Uterus (tissue), 4 donors: ENCODE measurements around the gene CALN1. TPM values are rescaled to one million over a fixed set of nuclear protein-coding genes. Genes with fewer than 3 reads are reported as not detected.
"Not testable (repeated sequence)": the region's sequence is repeated elsewhere in the genome, so short reads cannot be mapped to it uniquely, and the experiment has no call there.

Experiments used
- DNase-seq, 2 donors: peaks; one replicate each; pipeline ENCODE4 v3.0.0-alpha.2; 2019 to 2020
- H3K27ac ChIP-seq, 2 donors: fragments of 200-600 bp; sonication (generic); 1 replicate in 1 of 2; 2 replicates in 1 of 2; pipeline ENCODE4 v1.5.1; 2016 to 2018
- H3K27me3 ChIP-seq, 2 donors: fragments of 200-600 bp; sonication (generic); one replicate each; pipeline ENCODE4 v1.5.1; 2018 to 2019; ENCODE audit warnings: control low read depth in 1 of 2
- H3K36me3 ChIP-seq, 2 donors: fragments of 200-600 bp; sonication (generic); one replicate each; pipeline ENCODE4 v1.5.1; 2019; ENCODE audit warnings: control low read depth in 1 of 2
- H3K4me1 ChIP-seq, 2 donors: fragments of 200-600 bp; sonication (generic); one replicate each; pipeline ENCODE4 v1.5.1; 2018 to 2019; ENCODE audit warnings: control low read depth in 1 of 2
- H3K4me3 ChIP-seq, 2 donors: fragments of 200-600 bp; sonication (generic); 1 replicate in 1 of 2; 2 replicates in 1 of 2; pipeline ENCODE4 v1.5.1; 2018 to 2019; ENCODE audit warnings: mild to moderate bottlenecking in 1 of 2
- H3K9me3 ChIP-seq, 2 donors: fragments of 200-600 bp; sonication (generic); one replicate each; pipeline ENCODE4 v1.5.1; 2019; ENCODE audit warnings: control low read depth in 1 of 2
- CTCF ChIP-seq, 4 experiments: fragments of 200-600 bp in 2 of 4; fragments of 450-650 bp in 2 of 4; sonication (generic) in 2 of 4; IDR thresholded peaks; one replicate each; pipeline ENCODE4 v1.5.1; 2016 to 2019; ENCODE audit warnings: antibody characterized with exemption in 4 of 4, mild to moderate bottlenecking in 2 of 4, moderate library complexity in 1 of 4
- POLR2A ChIP-seq, 2 donors: fragments of 450-650 bp; IDR thresholded peaks; one replicate each; pipeline ENCODE4 v1.6.1; 2016; ENCODE audit warnings: antibody characterized with exemption in 2 of 2, mild to moderate bottlenecking in 1 of 2, moderate library complexity in 1 of 2
- intact Hi-C: fragments of 100-400 bp; cut with DNase I; formaldehyde crosslinking; loops from one replicate; pipeline ENCODE4 v1.15.1; 2023; ENCODE audit warnings: low total_unique reads
- total RNA-seq, 4 donors: library from RNA; depleted of rRNA in 3 of 4; stranded (reverse); fragments of >200 nt in 3 of 4; gene quantifications; one replicate each; pipeline versions ENCODE4 v1.1.0 to v1.2.4, GENCODE V29; 2014 to 2023
- donor health status: DM: yes; HTN: yes; CAD: no.

CALN1 gene
- total RNA-seq, 4 donors from 2014 or later, result 0.49 to 2.3 (median 1.5) TPM; not detected in 1

GRCh38 chr7:72219500-72219899, 192.6 kb downstream of the CALN1 start:
- no peaks in the 10 kb centered on the region for H3K9me3 ChIP-seq
- TF ChIP-seq CTCF (IDR thresholded peaks at IDR 0.05), result no peak
- TF ChIP-seq POLR2A (IDR thresholded peaks at IDR 0.05), result no peak

DNA sequence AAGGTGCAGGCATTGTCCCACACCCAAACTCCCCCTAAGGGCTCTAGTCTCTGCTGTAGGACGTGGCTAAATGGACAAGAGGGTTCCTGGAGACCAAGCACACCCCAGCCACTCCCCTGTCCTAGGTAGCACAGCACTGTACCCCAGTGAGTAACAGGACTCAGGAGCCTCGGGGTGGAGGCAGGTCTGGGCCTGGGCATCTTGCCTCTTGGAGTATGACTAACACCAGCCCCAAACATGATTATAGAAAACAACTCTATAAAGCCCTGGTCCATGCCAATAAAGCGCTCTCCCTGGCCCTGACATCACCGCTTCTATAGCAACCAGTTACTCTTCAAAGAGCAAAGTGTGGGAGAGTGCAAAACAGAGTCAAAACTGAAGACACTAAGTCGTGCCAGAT, 195.0 kb downstream of the CALN1 start:
- H3K27ac ChIP-seq, result no peak overlapping the region
- H3K4me1 ChIP-seq, result no peaks in the 10 kb centered on the region
- TF ChIP-seq POLR2A (IDR thresholded peaks at IDR 0.05) (no peak), CTCF (IDR thresholded peaks at IDR 0.05) (no peak)
- DNase-seq, result no peak
- H3K4me3 ChIP-seq, result no peak overlapping the region
- intact Hi-C loops, result no loop called here
- no peaks in the 10 kb centered on the region for H3K9me3 ChIP-seq
- H3K27me3 ChIP-seq, result no peaks in the 10 kb centered on the region
- no peaks in the 10 kb centered on the region for H3K36me3 ChIP-seq

More at GRCh38 chr7:72219500-72219899, 192.6 kb downstream of the CALN1 start:
- Histone ChIP-seq H3K27me3 (no peaks in the 10 kb centered on the region), H3K27ac (no peak overlapping the region), H3K4me3 (no peak overlapping the region), H3K36me3 (no peaks in the 10 kb centered on the region), H3K4me1 (no peaks in the 10 kb centered on the region)
- intact Hi-C loops, result no loop called here
- no peak for DNase-seq

DNA sequence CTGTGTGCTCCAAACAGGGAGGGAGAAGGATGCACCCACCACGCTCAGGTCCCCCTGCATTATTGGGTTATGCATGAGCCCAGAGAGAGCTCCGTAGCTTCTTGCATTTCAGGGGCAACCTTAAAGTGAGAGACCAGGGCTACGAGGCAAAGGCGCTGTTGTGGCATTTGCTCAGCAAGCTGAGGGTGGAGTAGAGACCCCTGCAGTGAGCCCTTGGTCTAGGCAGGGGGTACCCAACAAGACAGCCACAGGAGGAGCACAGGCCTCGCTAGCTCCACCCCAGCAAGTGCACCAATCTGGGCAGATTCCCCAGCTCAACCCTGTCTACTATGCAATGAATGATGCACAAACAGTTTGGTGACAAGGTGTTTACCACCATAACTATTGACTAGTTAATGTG, 198.4 kb downstream of the CALN1 start:
- intact Hi-C loops, result no loop called here
- Histone ChIP-seq H3K27ac (no peak overlapping the region), H3K4me1 (no peaks in the 10 kb centered on the region), H3K27me3 (no peaks in the 10 kb centered on the region), H3K36me3 (no peaks in the 10 kb centered on the region), H3K9me3 (no peaks in the 10 kb centered on the region), H3K4me3 (no peak overlapping the region)
- no peak for TF ChIP-seq CTCF (IDR thresholded peaks at IDR 0.05)
- no peak for TF ChIP-seq POLR2A (IDR thresholded peaks at IDR 0.05)
- DNase-seq, result no peak

- H3K4me1 ChIP-seq, result no peaks in the 10 kb centered on the region
- no peak overlapping the region for H3K4me3 ChIP-seq
- intact Hi-C loops, result no loop called here
- H3K27ac ChIP-seq, result no peak overlapping the region
- no peaks in the 10 kb centered on the region for H3K27me3 ChIP-seq
- H3K36me3 ChIP-seq, result no peaks in the 10 kb centered on the region
- TF ChIP-seq CTCF (IDR thresholded peaks at IDR 0.05) (no peak), POLR2A (IDR thresholded peaks at IDR 0.05) (no peak)
- no peak for DNase-seq
- H3K9me3 ChIP-seq, result no peaks in the 10 kb centered on the region
Observed at GRCh38 chr7:72213081-72213480, 199.1 kb downstream of the CALN1 start.

DNA sequence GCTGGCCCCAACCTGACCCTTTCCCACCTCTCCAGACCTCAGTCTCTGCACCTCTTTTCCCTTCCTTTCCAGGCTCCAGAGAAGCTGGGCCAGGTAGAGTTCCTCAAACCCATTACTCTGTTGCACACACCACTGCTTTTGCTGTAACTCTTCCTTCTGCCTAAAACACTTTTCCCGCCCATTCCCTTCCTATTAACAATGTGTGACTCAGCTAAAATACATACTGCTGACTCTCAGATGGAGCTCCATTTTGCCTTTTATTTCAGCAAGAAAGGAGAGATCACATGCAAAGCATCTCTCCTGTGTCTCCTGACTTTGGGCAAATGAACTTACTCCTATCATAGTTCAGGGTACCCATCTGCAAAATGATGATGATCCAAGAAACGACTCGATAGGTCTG, 201.0 kb downstream of the CALN1 start:
- Histone ChIP-seq H3K4me3 (no peak overlapping the region), H3K27me3 (no peaks in the 10 kb centered on the region), H3K9me3 (no peaks in the 10 kb centered on the region), H3K4me1 (no peaks in the 10 kb centered on the region), H3K36me3 (no peaks in the 10 kb centered on the region), H3K27ac (no peak overlapping the region)
- no peak for DNase-seq
- intact Hi-C loops, result no loop called here
- TF ChIP-seq CTCF (IDR thresholded peaks at IDR 0.05), result no peak
- TF ChIP-seq POLR2A (IDR thresholded peaks at IDR 0.05), result no peak

- H3K27ac ChIP-seq, intact Hi-C loops, H3K4me3 ChIP-seq, H3K9me3 ChIP-seq, H3K27me3 ChIP-seq, H3K4me1 ChIP-seq, DNase-seq, H3K36me3 ChIP-seq: not testable (repeated sequence)
Observed at GRCh38 chr7:72209006-72209405, 203.1 kb downstream of the CALN1 start.
